Right lobe of liver (tissue), 6 donors: ENCODE measurements around the gene SNAP47. TPM values are rescaled to one million over a fixed set of nuclear protein-coding genes. Genes with fewer than 3 reads are reported as not detected.

Experiments
- ATAC-seq, 4 donors: fragments of 200-7000 bp; cut with Tn5 transposase; one replicate each; pipeline ENCODE4 v1.9.1; 2020; ENCODE audit warnings: mild to moderate bottlenecking in 4 of 4, moderate library complexity in 4 of 4
- DNase-seq, 3 donors: peaks; one replicate each; pipeline ENCODE4 v3.0.0-alpha.2; 2020
- H3K27ac ChIP-seq, 3 donors: fragments of 200-600 bp; one replicate each; pipeline ENCODE4 v1.8.0; 2022
- H3K27me3 ChIP-seq, 2 donors: fragments of 200-600 bp; one replicate each; pipeline ENCODE4 v1.8.0; 2022
- H3K36me3 ChIP-seq, 4 donors: fragments of 200-600 bp; sonication (generic) in 1 of 4; one replicate each; pipeline versions ENCODE4 v1.5.1 to v1.8.0; 2017 to 2022; ENCODE audit warnings: control low read depth in 1 of 4
- H3K4me1 ChIP-seq, 4 donors: fragments of 200-600 bp; sonication (generic) in 1 of 4; one replicate each; pipeline versions ENCODE4 v1.5.1 to v1.8.0; 2017 to 2022; ENCODE audit warnings: control low read depth in 1 of 4
- H3K4me3 ChIP-seq, 3 donors: fragments of 200-600 bp; one replicate each; pipeline ENCODE4 v1.8.0; 2022
- H3K9me3 ChIP-seq, 4 donors: fragments of 200-600 bp; sonication (generic) in 1 of 4; one replicate each; pipeline versions ENCODE4 v1.5.1 to v1.8.0; 2017 to 2022; ENCODE audit warnings: control low read depth in 1 of 4
- POLR2A ChIP-seq: fragments of 450-650 bp; IDR thresholded peaks from one replicate; pipeline ENCODE4 v1.6.1; 2017; ENCODE audit warnings: antibody characterized with exemption, mild to moderate bottlenecking
- WGBS: methylation state at CpG from one replicate; pipeline ENCODE4 v1.1.6; 2018; ENCODE audit warnings: low coverage, low lambda C conversion rate; ENCODE audit not compliant: insufficient coverage; ENCODE audit errors: missing lambda C conversion rate; 5-methylcytosine and 5-hydroxymethylcytosine counted together
- intact Hi-C, 2 donors: fragments of 100-400 bp; cut with DNase I; formaldehyde crosslinking; loops; one replicate each; pipeline versions ENCODE4 v1.11.2 to v1.14.1; 2022
- total RNA-seq, 6 experiments: library from RNA; depleted of rRNA in 2 of 6; stranded (reverse); fragments of >200 nt in 2 of 6; fragmentation: NEBNext Ultra II Directional in 3 of 6; extraction: Animal tissue kit (Norgen Biotek cat#: 25700) in 3 of 6; gene quantifications; one replicate each; pipeline versions ENCODE4 v1.1.0 to v1.2.4, GENCODE V29; 2016 to 2023
- TF ChIP-seq, protein P1 (sequence below), 4 donors: fragments of 200-600 bp in 3 of 4; fragments of 450-650 bp in 1 of 4; IDR thresholded peaks; one replicate each; pipeline versions ENCODE4 v1.5.1 to v1.8.0; 2016 to 2022; ENCODE audit warnings: antibody characterized with exemption in 4 of 4, mild to moderate bottlenecking in 2 of 4
- donor health status: DM: no; HTN: yes; CAD: no.
- donor health status: DM: no; HTN: no; CAD: no.
- donor health status: DM: no; HTN: no; CAD: no.
- donor health status: DM: no; HTN: yes; CAD: no.
- donor health status: DM: no; HTN: yes; CAD: no.

Gene SNAP47
- total RNA-seq, 6 experiments from 2014 or later, result 15.2 to 32.5 (median 24.8) TPM

DNA sequence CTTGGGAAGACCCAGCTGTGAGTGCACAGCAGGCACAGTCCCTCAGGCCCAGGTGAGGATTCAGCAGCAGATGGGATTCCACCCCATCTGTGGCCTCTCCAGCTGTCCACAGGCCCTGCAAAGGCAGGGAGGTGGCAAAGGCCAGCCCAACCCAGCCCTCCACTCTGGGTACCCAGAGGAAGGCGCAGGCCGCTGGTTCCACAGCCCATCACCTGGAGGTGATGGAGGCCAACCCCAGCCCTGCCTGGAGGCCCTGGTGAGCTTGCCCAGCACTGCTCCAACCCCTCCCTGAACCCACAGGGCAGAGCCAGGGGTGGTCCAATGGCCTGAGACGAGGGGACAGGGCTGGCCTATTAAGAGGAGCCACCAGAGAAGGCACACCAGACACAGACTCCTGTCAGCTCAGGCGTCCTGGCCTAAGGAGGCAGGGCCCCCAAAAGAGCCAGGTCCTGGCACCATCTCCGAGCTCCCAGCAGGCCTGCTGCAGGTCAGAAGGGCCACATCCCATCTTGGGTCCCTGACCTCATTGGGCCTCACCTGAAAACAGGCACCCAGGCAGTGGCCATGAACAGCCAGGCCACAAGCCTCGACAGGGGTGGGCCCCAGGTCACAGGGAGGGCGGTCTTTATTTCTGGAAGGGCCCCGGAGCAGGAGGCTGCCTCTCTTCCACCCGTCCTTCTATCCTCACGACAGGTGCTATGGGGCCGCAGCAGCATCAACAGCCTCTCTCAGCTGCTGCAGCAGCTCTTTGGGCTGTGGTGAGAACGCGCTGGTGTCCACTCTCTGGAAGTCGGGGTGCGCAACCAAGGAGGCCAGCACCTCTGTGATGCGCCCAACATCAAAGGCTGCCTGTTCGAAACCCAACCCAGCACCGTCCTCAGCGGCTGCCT, 3.3 kb upstream of the SNAP47 start:
- Histone ChIP-seq H3K4me3 (no peak overlapping the region), H3K36me3 (peaks cover 0 to 13% (median 3%) of the 10 kb centered on the region in 4 donors), H3K27me3 (no peaks in the 10 kb centered on the region), H3K4me1 (peaks cover 0 to 42% (median 18%) of the 10 kb centered on the region in 4 donors), H3K9me3 (no peaks in the 10 kb centered on the region), H3K27ac (peak overlapping the region in 1 of 3 donors; percentile 61)
- no CpG with 5 or more reads among the region's 19 CpGs for WGBS
- DNase-seq (peak in 1 of 3 donors; percentile 44), ATAC-seq (no peak)
- TF ChIP-seq POLR2A, result no peak
- TF ChIP-seq, protein P1, sequence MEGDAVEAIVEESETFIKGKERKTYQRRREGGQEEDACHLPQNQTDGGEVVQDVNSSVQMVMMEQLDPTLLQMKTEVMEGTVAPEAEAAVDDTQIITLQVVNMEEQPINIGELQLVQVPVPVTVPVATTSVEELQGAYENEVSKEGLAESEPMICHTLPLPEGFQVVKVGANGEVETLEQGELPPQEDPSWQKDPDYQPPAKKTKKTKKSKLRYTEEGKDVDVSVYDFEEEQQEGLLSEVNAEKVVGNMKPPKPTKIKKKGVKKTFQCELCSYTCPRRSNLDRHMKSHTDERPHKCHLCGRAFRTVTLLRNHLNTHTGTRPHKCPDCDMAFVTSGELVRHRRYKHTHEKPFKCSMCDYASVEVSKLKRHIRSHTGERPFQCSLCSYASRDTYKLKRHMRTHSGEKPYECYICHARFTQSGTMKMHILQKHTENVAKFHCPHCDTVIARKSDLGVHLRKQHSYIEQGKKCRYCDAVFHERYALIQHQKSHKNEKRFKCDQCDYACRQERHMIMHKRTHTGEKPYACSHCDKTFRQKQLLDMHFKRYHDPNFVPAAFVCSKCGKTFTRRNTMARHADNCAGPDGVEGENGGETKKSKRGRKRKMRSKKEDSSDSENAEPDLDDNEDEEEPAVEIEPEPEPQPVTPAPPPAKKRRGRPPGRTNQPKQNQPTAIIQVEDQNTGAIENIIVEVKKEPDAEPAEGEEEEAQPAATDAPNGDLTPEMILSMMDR (IDR thresholded peaks at IDR 0.05), result no peak
- intact Hi-C loops, result no loop called here

DNA sequence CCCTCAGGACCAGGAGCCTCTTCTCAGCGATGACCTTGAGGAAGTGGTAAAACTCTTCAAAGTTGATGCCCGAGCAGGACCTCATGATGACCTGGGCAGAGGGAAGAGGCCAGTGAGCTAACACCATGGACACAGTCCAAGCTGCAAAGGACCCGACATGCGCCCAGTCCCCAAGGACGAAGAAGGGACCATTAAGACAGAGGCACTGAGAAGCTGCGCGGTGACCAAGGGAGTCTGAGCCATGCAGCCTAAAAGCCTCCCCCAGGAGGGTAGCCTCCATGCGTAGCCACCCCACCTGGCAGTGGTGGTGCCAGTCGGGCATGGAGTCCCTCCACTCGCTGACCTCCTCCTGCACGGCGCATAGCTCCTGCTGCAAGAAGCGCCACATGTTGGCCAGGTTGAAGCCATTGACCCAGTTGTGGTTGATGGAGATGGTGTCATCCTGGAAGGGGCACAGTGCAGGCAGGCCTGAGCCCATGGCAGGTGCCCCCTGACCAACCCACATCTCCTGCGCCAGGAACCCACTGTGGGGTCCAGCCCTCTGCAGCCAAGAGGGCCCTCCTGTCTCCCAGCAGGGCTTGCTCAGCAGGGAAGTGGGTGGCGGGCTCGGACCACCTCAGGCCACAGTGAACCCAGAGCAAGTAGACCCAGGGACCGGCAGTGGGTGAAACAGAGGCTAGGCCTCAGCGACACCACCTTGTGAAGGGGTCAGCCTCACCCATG, 2.5 kb upstream of the SNAP47 start:
- Histone ChIP-seq H3K27me3 (no peaks in the 10 kb centered on the region), H3K4me3 (no peak overlapping the region), H3K4me1 (peaks cover 0 to 42% (median 18%) of the 10 kb centered on the region in 4 donors), H3K36me3 (peaks cover 0 to 13% (median 3%) of the 10 kb centered on the region in 4 donors), H3K27ac (no peak overlapping the region), H3K9me3 (no peaks in the 10 kb centered on the region)
- 33% methylated on average over 1 of the region's 18 CpGs for WGBS
- no peak for ATAC-seq
- TF ChIP-seq POLR2A, result no peak
- TF ChIP-seq, protein P1 (IDR thresholded peaks at IDR 0.05), result no peak
- peak in 1 of 3 donors; percentile 44 for DNase-seq
- intact Hi-C loops, result no loop called here

DNA sequence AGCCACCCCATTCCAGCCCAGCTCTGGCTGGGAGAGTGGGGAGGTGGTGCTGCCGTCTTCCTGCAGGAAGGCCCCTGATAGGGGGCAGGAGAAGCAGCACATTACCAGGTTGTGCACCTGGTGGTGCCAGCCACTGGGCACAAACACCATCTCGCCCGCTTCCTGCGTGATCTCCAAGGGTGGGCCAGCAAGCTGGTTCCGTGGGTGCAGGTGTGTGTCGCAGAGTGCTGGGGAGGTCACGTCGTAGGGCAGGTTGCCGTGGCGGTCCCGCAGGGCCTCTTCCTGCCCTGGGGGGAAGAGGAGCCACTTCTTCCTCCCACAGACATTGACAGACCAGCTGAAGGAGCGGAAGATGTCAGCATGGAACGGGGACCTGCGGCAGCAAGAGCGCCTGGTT, 1.9 kb upstream of the SNAP47 start:
- peak in 1 of 3 donors; percentile 44 for DNase-seq
- no peaks in the 10 kb centered on the region for H3K27me3 ChIP-seq
- H3K4me3 ChIP-seq, result no peak overlapping the region
- WGBS, result 82% methylated on average over 2 of the region's 15 CpGs
- H3K9me3 ChIP-seq, result no peaks in the 10 kb centered on the region
- TF ChIP-seq, protein P1 (IDR thresholded peaks at IDR 0.05), result no peak
- no peak for TF ChIP-seq POLR2A
- no peak overlapping the region for H3K27ac ChIP-seq
- no peak for ATAC-seq
- H3K36me3 ChIP-seq, result peaks cover 0 to 13% (median 3%) of the 10 kb centered on the region in 4 donors
- intact Hi-C loops, result no loop called here
- peaks cover 0 to 42% (median 18%) of the 10 kb centered on the region in 4 donors for H3K4me1 ChIP-seq

DNA sequence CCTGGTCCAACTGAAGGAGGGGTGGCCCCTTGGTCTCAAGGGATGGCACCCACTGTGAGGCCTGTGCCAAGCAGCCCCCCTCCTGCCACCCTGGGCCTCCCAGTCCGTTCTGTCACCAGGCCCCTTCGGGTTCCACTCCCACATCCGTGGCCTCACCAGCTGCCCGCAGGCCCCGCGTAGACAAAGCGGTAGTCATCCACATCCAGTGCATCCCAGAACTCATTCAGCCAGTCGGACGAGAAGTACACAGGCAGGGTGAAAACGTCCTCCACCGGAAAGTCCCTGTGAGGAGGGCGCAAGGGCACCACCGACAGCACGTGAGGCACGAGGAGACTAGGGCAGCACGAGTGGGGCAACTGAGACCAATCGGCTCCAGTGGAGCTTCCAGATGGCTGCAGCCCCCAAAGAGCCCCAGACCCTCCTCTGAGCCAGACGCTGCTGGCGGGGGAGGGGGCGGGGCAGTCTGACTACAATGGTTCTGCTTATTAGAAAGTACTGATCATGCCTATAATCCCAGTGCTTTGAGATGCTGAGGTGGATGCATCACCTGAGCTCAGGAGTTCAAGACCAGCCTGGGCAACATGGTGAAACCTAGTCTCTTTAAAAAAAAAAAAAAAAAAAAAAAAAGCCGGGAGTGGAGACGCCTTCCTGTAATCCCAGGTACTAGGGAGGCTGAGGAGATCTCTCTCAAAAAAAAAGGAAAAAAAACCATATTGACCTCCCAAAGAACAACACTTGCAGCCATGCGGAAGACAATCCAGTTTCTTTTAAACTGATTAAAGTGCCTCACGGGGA, 1.3 kb upstream of the SNAP47 start:
- no peak for ATAC-seq
- peak overlapping the region in 1 of 3 donors; percentile 73 for H3K27ac ChIP-seq

More for the DNA sequence above, 1.3 kb upstream of the SNAP47 start:
- Histone ChIP-seq H3K4me3 (peak overlapping the region; percentile 76 to 98 (median 96)), H3K36me3 (peaks cover 0 to 13% (median 3%) of the 10 kb centered on the region in 4 donors), H3K4me1 (peaks cover 0 to 40% (median 18%) of the 10 kb centered on the region in 4 donors), H3K9me3 (no peaks in the 10 kb centered on the region), H3K27me3 (no peaks in the 10 kb centered on the region)
- intact Hi-C loops, result no loop called here
- peak in 1 of 3 donors; percentile 46 for DNase-seq
- TF ChIP-seq POLR2A, result no peak
- TF ChIP-seq, protein P1 (IDR thresholded peaks at IDR 0.05), result no peak
- WGBS, result 49% methylated on average over 15 of the region's 24 CpGs
